ENCODE results near the gene LPAR5. TPM values are rescaled to one million over a fixed set of nuclear protein-coding genes. Genes with fewer than 3 reads are reported as not detected.

LPAR5 gene
- total RNA-seq, 1 experiment from 2014 or later: 0.22 TPM

DNA sequence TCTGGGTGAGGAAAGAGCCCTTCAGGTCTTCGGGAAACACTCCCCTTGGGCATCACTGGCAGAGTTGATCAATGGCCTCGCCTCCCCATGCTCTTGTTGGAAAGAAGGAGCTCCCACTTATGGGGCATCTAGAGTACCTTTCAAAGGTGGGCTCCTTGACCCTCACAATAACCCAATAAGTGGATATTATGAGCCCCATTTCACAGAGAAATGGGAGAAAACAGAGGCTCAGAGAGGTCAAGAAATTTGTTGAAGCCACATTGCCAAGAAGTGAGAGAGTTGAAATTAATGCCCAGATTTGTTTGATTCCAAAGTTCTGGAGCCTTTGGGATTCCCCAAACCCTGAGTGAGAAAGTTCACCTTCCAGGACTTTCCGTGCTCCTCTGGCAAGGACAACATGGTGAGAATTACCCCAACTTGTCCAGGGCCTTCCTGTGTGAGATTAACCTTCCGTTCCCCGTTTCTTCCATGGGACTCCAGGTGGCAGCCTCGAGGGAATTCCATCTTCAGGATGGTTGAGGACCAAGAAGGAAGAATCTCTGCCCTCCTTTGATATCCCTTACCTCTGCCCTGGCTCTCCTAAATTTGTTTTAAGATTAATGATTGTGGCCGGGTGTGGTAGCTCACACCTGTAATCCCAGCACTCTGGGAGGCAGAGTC lies 21.1 kb downstream of the LPAR5 start:
- H2BK12ac ChIP-seq (ENCODE audit: insufficient read length, low read depth, low read length): no peak overlapping the region
- H4K20me1 ChIP-seq (ENCODE audit: control insufficient read depth, insufficient read depth, insufficient read length): no peaks in the 10 kb centered on the region
- peak overlapping the region; percentile 45 to 77 for H3K4me3 Mint-ChIP-seq
- H3K9me3 ChIP-seq (ENCODE audit: control insufficient read depth, low read depth, low read length): no peaks in the 10 kb centered on the region
- no peak overlapping the region for H4K91ac ChIP-seq (ENCODE audit: insufficient read length, low read depth, low read length)
- H3K79me2 ChIP-seq (ENCODE audit: insufficient read depth, low read length): no peaks in the 10 kb centered on the region
- H2AFZ ChIP-seq (ENCODE audit: low read length): no peak overlapping the region
- H3K79me1 ChIP-seq (ENCODE audit: insufficient read depth, low read depth, low read length, poor library complexity, severe bottlenecking): no peaks in the 10 kb centered on the region
- no peak overlapping the region for H3K27ac ChIP-seq (ENCODE audit: insufficient read length, low read depth, low read length)
- H2BK120ac ChIP-seq (ENCODE audit: low read depth, low read length, poor library complexity, severe bottlenecking): no peak overlapping the region
- H4K8ac ChIP-seq (replicated peaks; ENCODE audit: insufficient read length, low read depth, low read length): no peak overlapping the region
- H3K18ac ChIP-seq (ENCODE audit: insufficient read length, low read depth, low read length): peak overlapping the region; percentile 63
- peak; percentile 75 for DNase-seq
- H3K36me3 Mint-ChIP-seq (ENCODE audit: insufficient read depth in 1 of 3, low read depth in 3 of 3): no peaks in the 10 kb centered on the region
- H3K27me3 ChIP-seq (ENCODE audit: insufficient read depth, low read length): peaks cover 3% of the 10 kb centered on the region; the same call in 1 of the 2 replicates
- no peaks in the 10 kb centered on the region for H3K9me3 Mint-ChIP-seq
- H3K56ac ChIP-seq (ENCODE audit: insufficient read length, low read depth, low read length): no peak overlapping the region
- no peak overlapping the region for H3T11ph ChIP-seq (ENCODE audit: low read length)
- H2BK15ac ChIP-seq (ENCODE audit: low read depth, low read length): no peak overlapping the region
- peaks cover 35 to 46% of the 10 kb centered on the region in 2 experiments for H3K4me1 Mint-ChIP-seq
- peak overlapping the region; percentile 53; the same call in 1 of the 2 replicates for H3K14ac ChIP-seq (ENCODE audit: insufficient read depth, low read length)
- no CpG with 5 or more reads among the region's 7 CpGs for WGBS (ENCODE audit: extremely low coverage, insufficient read length, low lambda C conversion rate)
- no peak overlapping the region for H2BK5ac ChIP-seq (ENCODE audit: insufficient read length, low read length)
- peaks cover 16% of the 10 kb centered on the region; the same call in 1 of the 2 replicates for H3K4me1 ChIP-seq (ENCODE audit: insufficient read depth, low read length)
- no peak overlapping the region for H2BK20ac ChIP-seq (ENCODE audit: low read depth, low read length, poor library complexity, severe bottlenecking)
- TF ChIP-seq, protein P1, sequence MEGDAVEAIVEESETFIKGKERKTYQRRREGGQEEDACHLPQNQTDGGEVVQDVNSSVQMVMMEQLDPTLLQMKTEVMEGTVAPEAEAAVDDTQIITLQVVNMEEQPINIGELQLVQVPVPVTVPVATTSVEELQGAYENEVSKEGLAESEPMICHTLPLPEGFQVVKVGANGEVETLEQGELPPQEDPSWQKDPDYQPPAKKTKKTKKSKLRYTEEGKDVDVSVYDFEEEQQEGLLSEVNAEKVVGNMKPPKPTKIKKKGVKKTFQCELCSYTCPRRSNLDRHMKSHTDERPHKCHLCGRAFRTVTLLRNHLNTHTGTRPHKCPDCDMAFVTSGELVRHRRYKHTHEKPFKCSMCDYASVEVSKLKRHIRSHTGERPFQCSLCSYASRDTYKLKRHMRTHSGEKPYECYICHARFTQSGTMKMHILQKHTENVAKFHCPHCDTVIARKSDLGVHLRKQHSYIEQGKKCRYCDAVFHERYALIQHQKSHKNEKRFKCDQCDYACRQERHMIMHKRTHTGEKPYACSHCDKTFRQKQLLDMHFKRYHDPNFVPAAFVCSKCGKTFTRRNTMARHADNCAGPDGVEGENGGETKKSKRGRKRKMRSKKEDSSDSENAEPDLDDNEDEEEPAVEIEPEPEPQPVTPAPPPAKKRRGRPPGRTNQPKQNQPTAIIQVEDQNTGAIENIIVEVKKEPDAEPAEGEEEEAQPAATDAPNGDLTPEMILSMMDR (conservative IDR thresholded peaks at IDR 0.05): peak; percentile 48
- peak overlapping the region; percentile 45 for H3K4me2 ChIP-seq (ENCODE audit: insufficient read depth, insufficient read length, low read length)
- peaks cover 12% of the 10 kb centered on the region for H3K27me3 Mint-ChIP-seq (ENCODE audit: low read depth)
- no peak overlapping the region for H4K5ac ChIP-seq (ENCODE audit: insufficient read length, low read depth, low read length)
- no peak overlapping the region for H3K4ac ChIP-seq (ENCODE audit: low read depth, low read length)
- peaks cover 4% of the 10 kb centered on the region for H3K23me2 ChIP-seq (ENCODE audit: insufficient read length, low read depth, low read length, poor library complexity, severe bottlenecking)
- H3K9ac ChIP-seq (ENCODE audit: extremely low read depth, insufficient read length, low read length): no peak overlapping the region
- H2AK5ac ChIP-seq (ENCODE audit: insufficient read length, low read length): no peak overlapping the region
- H3K23ac ChIP-seq (ENCODE audit: insufficient read length, low read depth, low read length): no peak overlapping the region
- peak overlapping the region; percentile 94 to 98 (median 95) for H3K27ac Mint-ChIP-seq

Measured in H9 (cell line).